Inferior parietal cortex (tissue), 1 donor: ENCODE results near the gene IGHMBP2.
A peak's percentile ranks its signal among the peaks of the same experiment; 100 is the strongest.
"Not testable (repeated sequence)": the region's sequence is repeated elsewhere in the genome, so short reads cannot be mapped to it uniquely, and the experiment has no call there.

Source experiments
- DNase-seq: peaks from one replicate; pipeline ENCODE4 v3.0.0-alpha.2; 2016; ENCODE audit errors: extremely low spot score

Gene IGHMBP2

DNA sequence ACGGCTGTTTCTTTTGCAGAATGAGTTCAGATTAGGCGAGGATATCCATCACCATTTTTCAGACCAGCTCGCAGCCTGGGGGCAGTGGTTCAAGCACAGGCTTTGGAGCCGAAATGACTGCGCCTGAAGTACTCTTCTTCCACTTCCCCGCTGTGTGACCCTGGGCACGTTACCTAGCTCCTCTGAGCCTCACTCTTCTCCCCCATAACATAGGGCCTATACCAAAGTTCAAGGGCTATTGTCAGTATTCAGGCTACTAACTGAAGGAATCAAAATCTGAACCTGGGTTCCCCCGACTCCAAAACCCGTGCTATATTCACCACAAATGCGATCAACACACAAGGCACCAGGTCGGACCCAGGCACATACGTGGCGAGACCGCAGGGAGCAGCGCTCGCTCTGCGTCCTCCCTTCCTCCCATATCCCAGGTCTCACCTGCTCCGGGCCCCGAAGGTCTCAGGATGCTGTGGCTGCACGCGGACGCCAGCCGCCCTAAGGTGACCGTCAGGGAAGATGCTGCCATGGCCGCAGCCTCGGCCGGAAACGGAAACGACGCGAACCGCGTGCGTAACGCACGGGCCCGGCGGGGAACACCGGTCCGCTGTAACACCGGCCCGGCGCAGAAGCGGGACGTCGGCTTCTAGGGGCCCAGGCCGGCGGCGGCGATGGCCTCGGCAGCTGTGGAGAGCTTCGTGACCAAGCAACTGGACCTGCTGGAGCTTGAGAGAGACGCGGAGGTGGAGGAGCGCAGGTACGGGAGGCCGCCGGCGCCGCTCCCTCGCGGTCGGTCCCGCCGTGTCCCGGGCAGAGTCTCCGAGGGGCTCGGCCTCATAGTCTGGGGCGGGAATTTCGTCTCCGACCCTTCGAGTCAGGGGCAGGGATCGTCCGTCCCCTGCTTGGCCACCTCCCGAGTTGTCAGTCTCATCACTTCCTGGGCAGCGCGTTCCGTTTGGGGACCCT is at the start of gene IGHMBP2, which contains the start of gene MRPL21:
IGHMBP2 (plus strand) TSS at position 604 of the 960 bp plus-strand sequence; CDS start at position 666, 62 bp downstream.
MRPL21 (minus strand) TSS at position 545 of the 960 bp plus-strand sequence; CDS start at position 523, 22 bp downstream.
- DNase-seq = peak; percentile 87

DNA sequence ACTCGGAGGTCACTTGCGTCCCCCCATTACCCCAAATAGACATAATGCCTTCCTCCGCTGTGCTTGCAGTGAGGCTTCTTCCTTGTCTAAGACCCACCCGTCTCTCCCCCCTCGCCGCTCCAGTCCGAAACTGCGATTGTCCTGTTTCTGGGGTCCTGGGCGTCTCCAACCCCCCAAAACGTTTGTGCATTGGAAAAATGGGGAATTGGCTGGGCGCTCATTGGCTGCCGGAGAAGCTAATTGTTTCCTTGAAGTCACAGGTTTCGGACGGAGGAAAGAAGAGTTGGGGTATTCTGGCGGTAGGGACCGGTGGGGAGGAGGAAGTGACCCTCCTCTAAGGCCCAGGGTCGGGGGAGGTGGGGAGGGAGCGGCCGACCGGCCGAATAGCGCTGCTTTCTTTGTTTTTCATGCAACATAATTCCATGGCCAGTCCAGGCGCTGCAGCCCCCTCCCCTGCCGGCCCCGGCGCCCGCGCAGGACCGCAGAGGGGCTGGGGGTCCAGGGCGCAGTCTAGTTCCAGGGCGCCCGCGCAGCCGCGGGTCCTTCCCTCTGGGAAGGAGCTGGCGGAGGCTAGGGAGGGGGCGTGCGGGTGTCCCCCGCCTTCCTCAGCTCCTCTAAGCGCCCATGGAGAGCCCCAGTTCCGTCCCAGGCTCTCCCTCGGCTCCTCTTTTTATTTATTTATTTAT is 49.3 kb upstream of the IGHMBP2 start:
- no peak for DNase-seq

DNA sequence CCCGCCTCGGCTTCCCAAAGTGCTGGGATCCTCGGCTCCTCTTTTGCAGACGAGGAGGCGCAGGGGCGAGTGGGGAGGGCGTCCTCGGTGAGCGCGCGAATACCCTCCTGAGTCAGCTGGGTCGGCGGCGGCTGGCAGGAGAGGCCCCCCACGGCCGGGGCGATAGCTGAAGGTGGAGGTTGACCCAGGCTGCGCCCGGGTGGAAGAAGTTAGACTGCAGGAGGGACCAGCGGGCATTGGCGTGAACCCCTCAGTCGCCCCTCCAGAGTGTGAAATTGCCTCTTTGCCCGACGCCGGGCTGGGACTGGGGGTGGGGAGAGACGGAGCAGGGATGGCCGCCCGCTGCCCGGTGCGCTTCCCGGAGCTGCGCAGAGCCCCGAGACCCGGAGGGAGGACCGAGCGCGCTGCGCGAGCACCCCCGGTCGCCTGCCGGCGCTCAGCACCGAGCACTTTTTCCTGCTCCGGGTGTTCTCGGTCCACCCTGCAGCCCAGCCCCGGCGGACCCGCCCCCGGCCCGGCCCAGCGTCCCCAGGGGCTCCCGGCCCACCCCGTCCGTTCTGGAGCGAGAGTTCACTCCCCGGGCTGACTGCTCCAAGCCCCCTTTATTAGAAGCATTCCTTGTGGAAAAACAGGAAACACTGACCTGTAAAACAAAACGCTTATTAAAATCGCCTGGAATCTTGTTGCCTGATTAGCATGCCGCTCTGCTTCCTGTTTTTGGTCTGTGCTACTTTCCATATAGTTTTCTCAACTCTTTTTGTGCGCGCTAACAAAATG is 48.3 kb upstream of the IGHMBP2 start:
- DNase-seq = no peak

DNA sequence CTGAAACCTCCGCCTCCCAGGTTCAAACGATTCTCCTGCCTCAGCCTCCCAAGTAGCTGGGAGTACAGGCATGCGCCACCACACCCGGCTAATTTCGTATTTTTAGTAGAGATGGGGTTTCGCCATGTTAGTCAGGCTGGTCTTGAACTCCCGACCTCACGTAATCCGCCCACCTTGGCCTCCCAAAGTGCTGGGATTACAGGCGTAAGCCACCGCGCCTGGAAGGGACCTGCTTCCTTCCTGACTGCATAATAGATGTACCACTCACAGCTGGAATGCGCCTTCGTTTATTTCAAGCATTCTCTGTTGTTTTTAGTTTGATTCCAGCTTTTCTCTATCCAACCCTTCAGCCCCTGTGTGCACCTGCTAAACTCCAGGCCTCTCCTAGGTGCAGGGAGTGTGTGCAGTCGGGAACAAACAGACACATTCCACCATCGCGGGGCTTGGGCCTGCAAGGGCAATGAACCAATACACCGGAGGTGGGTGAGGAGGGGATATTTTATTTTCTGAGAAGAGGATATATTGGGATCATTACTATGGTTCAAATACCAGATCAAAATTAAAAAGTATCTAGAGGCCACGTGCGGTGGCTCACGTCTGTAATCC is 47.2 kb upstream of the IGHMBP2 start:
- not testable (repeated sequence) for DNase-seq

DNA sequence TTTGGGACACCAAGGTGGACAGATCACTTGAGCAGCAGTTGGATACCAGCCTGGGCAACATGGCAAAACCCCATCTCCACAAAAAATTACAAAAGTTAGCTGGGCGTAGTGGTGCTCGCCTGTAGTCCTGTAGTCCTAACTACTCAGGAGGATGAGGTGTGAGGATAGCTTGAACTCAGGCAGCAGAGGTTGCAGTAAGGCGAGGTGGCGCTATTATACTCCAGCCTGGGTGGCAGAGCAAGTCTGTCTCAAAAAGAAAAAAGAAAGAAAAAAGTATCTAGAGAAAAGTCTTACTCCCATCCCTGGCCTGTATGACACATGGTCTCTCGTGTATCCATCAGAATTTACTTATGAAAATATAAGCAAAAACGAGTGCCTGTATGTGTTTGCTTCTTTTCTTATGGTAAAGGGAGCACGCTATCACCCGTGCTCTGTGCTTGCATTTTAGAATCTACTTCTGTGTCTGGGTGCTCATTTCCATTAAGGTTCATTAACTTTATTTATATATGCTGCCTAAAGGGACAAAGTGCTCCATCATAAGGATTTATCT is 46.6 kb upstream of the IGHMBP2 start:
- DNase-seq = no peak

DNA sequence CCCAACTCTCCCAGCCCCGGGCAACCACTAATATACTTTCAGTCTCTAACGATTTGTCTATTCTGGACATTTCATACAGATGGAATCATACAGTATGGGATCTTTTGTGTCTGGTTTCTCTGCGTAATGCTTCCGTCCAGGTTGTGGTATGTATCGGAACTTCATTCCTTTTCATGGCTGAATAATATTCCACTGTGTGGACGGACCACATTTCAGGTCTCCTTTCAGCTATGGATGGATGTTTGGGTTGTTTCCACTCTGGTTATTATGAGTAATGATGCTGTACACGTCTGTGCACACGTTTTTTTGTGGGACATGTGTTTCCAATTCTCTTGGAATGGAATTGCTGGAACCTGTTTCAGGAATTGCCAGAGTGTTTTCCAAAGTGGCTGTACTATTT is 44.6 kb upstream of the IGHMBP2 start:
- no peak for DNase-seq

DNA sequence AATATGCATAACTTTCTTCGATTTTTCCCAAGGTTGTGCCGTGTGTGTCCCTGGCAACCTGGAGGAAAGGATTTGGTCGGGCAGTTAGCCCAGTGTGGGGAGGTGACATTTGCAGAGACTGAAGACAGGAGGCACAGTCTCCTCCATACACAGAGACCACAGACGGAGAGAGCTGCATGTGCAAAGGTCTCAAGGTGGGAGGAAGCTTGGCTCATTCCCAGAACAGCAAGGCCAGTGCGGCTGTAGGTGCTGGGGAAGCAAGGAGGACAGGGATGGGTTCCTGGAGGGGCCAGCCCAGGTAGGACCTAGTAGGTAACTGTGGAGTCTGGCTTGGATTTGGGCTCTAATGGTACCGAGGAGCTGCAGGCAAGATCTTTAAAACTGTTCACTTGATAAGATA is 41.3 kb upstream of the IGHMBP2 start:
- no peak for DNase-seq

DNA sequence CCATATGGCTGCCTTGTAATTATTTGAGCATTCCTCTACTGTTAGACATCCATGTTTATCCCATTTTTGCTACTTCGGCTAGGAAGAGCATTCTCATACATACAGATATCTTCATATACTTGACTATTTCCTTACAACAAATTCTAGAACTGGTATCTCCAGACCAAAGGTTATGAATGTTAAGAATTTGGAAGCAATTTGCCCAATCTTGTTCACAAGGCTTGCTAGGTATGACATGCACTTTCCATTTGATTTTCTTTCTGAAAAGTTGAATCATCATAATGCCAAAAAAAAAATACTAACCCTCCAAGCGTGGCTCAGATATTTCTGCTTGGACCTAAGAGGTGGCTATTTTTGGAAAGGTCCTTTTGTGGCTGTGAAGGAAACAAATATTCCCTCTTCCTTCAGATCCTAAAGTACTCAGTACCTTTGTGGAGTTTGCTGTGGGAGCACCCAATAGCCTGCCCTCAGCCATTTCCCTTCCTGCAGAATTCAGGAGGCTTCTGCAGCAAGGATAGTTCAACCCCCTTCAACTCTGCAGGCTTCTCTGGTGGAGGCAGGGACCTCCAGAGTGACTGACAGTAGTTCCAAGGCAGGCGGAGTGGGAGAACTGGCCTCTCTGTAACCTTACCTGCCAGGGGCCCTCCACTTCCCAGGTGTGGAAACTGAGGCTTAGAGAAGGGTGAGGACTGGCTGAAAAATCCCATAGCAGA is 40.0 kb upstream of the IGHMBP2 start:
- no peak for DNase-seq

DNA sequence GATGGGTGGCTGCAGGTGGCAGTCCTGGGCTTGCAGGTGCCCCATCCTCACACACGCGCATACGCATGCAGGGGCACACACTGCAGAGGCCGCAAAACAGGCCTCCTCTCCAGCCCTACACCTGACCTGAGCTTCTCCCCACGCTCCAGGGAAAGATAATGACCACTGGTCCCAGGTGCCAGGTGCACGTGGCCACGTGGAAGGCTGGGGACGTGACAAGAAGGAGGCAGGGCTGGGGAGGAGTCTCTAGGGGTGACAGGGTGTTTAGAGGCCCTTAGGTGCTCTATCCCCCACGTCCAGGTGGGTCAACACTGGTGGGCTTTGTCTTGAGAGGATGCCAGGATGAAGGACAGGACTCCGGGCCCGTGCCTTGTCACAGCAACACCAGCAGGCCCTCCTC is 38.5 kb upstream of the IGHMBP2 start:
- no peak for DNase-seq

DNA sequence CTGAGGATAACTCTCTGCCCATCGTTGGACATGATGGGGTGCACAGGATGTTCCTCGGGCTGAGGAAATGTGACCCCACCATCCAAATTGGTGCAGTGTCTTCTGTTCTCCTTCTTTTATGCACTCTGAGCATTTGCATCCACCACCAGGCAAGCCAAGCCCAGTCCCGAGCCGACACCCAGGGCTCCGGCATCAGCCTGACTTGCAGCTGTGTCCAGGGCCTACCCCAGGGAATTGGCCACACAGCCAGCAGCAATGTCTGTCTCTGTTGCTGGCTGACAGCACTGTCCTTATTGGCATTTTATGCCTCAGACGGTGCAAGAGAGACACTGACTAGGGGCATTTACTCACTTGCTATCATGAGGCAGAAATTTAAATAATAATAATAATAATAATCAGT is 36.6 kb upstream of the IGHMBP2 start:
- DNase-seq = no peak

DNA sequence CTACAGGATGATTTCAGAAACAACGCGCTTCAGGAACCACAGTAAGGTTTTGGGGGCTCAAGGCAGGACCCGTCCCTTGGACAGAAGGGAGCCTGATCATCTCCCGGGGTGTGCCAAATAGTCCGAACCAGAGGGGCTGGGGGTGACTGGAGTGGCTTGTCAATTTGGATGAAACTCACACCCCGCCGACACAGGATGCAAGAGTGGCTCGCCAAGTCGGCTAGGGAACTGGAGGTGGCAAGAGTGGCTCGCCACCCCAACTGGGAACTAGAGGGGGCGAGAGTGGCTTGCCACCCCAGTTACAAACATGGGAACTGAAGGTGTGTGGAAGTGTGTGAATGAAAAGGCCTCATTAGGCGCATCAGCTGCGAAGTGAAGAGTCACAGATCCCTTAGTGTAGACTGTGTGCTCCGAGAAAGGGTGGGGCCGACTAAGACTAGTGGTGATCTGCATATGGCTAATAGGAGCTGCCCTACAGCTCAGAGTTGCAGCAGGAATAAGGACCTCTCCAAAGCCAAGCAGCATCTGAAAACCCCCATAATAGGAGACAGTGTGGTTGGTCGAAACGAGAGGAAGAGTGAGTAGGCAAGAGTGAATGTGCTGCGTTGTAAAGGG is 35.4 kb upstream of the IGHMBP2 start:
- no peak for DNase-seq

DNA sequence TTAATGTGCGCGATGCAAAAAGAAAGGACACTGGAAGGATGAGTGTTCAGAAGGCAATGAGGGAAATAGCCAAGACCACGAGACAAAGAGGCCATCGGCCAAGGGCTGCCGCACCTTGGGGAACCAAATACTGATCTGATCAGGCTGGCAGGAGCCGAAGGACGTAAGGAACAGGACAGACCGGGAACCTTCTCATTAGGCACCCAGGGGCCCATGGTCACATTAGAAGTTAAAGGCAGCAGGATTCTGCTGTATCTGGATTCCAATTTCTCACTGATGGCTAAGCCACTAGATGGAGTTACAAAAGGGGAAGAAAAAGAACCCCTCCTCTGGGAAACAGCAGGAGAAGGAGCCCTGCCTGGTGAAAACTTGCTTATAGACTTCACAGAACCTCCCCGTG is 33.2 kb upstream of the IGHMBP2 start:
- no peak for DNase-seq

DNA sequence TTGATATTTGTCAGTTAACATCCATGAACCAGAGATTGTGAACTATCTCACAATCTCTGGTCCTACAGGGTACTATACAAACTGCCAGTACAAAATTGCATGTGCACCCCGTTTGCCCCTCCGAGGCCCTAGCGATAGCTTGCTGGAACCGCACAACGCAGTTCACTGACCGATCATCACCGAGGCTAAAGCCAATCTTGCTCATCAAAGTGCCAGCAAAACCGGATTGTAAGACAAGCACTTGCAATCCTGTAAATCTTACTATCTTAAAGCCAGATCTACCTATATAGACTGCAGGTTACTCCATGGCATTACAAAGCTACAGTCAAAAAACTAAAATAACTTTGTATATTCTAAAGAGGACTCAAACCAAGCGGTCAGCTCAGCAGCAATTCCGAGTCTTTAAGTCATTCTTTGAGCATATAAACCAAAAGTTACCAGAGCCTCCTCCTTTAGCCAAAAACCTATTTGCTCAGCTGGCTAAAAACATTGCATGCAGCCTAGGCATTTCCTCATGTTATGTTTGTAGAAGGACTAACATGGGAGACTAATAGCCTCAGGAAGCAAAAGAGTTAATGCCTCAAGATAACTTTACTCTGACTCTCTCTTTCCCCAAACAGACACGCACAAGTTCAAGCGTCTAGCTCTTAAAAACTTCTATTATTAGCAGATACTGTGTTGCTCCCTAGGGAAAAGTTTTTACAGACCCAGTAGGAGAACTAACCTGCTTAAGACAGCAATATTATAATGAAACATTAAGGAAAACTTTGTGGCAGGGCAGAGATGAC is 31.3 kb upstream of the IGHMBP2 start:
- no peak for DNase-seq

DNA sequence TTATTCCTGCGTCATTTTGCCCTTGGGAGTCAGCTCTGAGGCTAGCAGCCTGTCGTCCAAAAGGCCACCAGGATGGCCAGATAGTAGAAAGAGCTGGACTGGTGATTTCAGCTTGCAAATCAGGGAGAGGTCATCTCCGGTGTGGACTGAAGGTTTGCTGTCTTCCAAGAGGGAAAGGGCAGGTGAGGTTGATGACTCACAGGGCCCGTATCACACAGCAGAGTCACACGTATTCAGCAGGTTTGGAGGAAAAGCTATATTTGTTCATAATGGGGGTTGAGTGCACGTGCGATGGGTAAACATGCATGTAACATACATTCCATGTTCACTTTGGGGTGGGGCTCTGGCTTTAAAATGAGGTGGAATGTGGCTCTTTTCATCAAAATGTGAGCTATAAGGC is 25.7 kb upstream of the IGHMBP2 start:
- no peak for DNase-seq

DNA sequence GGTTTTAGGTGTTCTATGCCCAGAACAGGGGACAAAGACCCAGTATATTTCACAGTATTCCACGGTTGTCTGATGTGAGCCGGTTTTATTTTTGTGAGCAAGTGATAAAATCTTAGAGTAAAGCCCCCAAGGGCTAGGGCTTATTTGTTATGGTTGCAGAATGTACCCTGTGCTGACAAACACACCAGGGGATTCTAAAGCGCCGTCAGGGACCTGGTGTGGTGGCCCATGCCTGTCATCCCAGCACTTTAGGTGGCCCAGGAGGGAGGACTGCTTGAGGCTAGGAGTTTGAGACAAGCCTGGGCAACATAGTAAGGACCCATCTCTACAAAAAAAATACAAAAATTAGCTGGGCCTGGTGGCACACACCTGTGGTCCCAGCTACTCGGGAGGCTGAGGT is 22.8 kb upstream of the IGHMBP2 start:
- no peak for DNase-seq

DNA sequence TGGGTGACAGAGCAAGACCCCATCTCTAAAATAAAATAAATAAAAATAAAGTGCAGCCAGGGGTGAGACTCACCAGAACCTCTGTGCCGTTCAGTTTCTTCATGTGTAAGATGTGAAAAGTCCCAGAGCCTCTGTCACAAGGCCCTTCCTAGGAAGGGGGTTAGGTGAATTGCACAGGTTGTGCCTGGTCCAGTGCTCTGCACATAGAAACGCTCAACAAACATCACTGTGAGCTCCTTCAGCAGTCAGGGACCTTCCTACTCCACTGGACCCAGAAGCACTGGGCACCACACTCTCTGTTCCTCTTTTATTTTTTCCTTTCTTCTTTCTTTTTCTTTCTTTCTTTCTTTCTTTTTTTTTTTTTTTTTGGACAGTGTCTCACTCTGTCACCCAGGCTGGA is 22.4 kb upstream of the IGHMBP2 start:
- DNase-seq = no peak

DNA sequence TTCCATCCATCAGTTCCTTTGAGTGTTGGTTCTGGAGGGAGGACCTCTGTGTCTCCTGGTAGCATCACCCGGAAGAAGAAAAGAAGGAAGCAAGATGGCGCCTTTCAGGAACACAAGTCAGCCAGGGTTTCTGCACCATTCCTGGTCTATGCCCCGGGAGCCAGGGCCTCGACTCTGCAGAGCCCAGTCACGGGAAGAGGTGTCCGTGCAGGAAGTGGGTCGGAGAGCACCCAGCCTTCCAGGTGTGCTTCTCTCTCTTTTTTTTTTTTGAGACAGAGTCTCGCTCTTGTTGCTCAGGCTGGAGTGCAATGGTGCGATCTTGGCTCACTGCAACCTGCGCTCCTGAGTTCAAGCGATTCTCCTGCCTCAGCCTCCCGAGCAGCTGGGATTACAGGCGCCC is 21.3 kb upstream of the IGHMBP2 start:
- no peak for DNase-seq

DNA sequence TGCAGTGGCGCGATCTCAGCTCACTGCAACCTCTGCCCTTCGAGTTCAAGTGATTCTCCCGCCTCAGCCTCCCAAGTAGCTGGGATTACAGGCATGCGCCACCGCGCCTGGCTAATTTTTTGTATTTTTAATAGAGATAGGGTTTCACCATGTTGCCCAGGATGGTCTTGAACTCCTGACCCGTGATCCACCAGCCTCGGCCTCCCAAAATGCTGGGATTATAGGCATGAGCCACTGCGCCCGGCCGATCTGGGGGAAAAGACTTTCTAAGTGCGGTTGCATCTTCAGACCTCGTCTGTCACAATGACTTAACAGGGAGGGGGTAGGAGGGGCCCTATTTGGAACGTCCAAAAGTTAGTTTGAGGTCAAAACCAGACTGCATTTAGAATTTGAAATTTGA is 18.9 kb upstream of the IGHMBP2 start:
- DNase-seq = not testable (repeated sequence)

DNA sequence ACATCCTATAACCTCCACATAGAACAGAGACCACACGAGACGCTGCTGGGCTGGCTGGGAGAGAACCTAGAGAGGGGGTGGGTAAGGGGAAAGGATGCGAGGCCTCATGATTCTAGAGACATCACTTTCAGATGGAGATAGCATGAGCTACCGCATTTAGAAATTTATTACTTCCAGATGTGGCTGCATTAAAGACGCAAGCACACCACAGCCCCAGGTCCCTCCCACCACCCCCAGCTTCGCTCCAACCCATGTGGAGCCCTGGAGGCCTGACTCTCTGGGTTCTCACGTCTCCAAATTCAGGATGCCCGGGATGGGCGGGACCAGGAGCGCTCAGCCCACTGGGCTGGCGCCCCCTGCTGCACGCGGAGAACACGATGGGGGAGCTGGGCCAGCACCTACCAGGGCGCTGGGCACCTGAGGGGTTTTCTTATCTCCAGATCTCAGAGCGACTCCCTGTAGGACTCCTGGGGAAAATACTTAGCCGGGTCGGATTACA is 13.7 kb upstream of the IGHMBP2 start:
- DNase-seq = no peak
